Ascending aorta (tissue), 2 donors: Measurements from ENCODE around the gene SAMSN1. TPM values are rescaled to one million over a fixed set of nuclear protein-coding genes. Genes with fewer than 3 reads are reported as not detected.

Experiments used
- DNase-seq, 2 donors: peaks; one replicate each; pipeline ENCODE4 v3.0.0-alpha.2; 2019; ENCODE audit warnings: low spot score in 2 of 2
- H3K27ac ChIP-seq, 2 donors: fragments of 200-600 bp; sonication (generic); one replicate each; pipeline ENCODE4 v1.5.1; 2016 to 2017; ENCODE audit warnings: mild to moderate bottlenecking in 1 of 2
- H3K27me3 ChIP-seq: fragments of 200-600 bp; sonication (generic); one replicate; pipeline ENCODE4 v1.5.1; 2017
- H3K36me3 ChIP-seq, 2 donors: fragments of 200-600 bp; sonication (generic); one replicate each; pipeline ENCODE4 v1.5.1; 2016
- H3K4me1 ChIP-seq, 2 donors: fragments of 200-600 bp; sonication (generic); one replicate each; pipeline ENCODE4 v1.5.1; 2016 to 2017; ENCODE audit warnings: mild to moderate bottlenecking in 1 of 2
- H3K4me3 ChIP-seq, 2 donors: fragments of 200-600 bp; sonication (generic); one replicate each; pipeline ENCODE4 v1.5.1; 2016 to 2017; ENCODE audit warnings: mild to moderate bottlenecking in 1 of 2
- H3K9me3 ChIP-seq, 2 donors: fragments of 200-600 bp; sonication (generic); one replicate each; pipeline ENCODE4 v1.5.1; 2016
- CTCF ChIP-seq, 3 experiments: fragments of 200-600 bp in 2 of 3; fragments of 450-650 bp in 1 of 3; sonication (generic) in 2 of 3; IDR thresholded peaks; one replicate each; pipeline ENCODE4 v1.5.1; 2016 to 2019; ENCODE audit warnings: antibody characterized with exemption in 3 of 3, mild to moderate bottlenecking in 1 of 3, moderate library complexity in 1 of 3
- intact Hi-C: fragments of 100-400 bp; cut with DNase I; formaldehyde crosslinking; loops from one replicate; pipeline ENCODE4 v1.15.1; 2023
- total RNA-seq: library from RNA; depleted of rRNA; stranded (reverse); fragments of >200 nt; gene quantifications from one replicate; pipeline ENCODE4 v1.1.0, GENCODE V29; 2016

Gene SAMSN1
- total RNA-seq, 1 donor from 2014 or later = 6.1 TPM

GRCh38 chr21:14533499-14534428, 12.4 kb downstream of the SAMSN1 start:
- peak overlapping the region in 1 of 2 donors; percentile 5 for H3K27ac ChIP-seq
- intact Hi-C loops = no loop called here
- H3K36me3 ChIP-seq = no peaks in the 10 kb centered on the region
- no peak overlapping the region for H3K4me3 ChIP-seq
- DNase-seq = no peak
- H3K4me1 ChIP-seq = no peaks in the 10 kb centered on the region
- no peak for TF ChIP-seq CTCF (IDR thresholded peaks at IDR 0.05)
- H3K9me3 ChIP-seq = no peaks in the 10 kb centered on the region
- no peaks in the 10 kb centered on the region for H3K27me3 ChIP-seq

GRCh38 chr21:14531757-14532316, 14.3 kb downstream of the SAMSN1 start:
- DNase-seq = no peak
- TF ChIP-seq CTCF (IDR thresholded peaks at IDR 0.05) = no peak
- intact Hi-C loops = no loop called here

GRCh38 chr21:14530592-14530991, 15.5 kb downstream of the SAMSN1 start:
- no peak for DNase-seq
- intact Hi-C loops = no loop called here
- TF ChIP-seq CTCF (IDR thresholded peaks at IDR 0.05) = no peak

More at GRCh38 chr21:14531757-14532316, 14.3 kb downstream of the SAMSN1 start:
- H3K4me1 ChIP-seq = no peaks in the 10 kb centered on the region
- H3K36me3 ChIP-seq = no peaks in the 10 kb centered on the region
- H3K27ac ChIP-seq = no peak overlapping the region
- H3K27me3 ChIP-seq = no peaks in the 10 kb centered on the region
- no peaks in the 10 kb centered on the region for H3K9me3 ChIP-seq
- no peak overlapping the region for H3K4me3 ChIP-seq

GRCh38 chr21:14528815-14529214, 17.3 kb downstream of the SAMSN1 start:
- intact Hi-C loops = no loop called here
- H3K9me3 ChIP-seq = no peaks in the 10 kb centered on the region
- DNase-seq = no peak
- no peak overlapping the region for H3K27ac ChIP-seq
- no peak for TF ChIP-seq CTCF (IDR thresholded peaks at IDR 0.05)
- H3K36me3 ChIP-seq = no peaks in the 10 kb centered on the region
- H3K4me3 ChIP-seq = no peak overlapping the region
- no peaks in the 10 kb centered on the region for H3K27me3 ChIP-seq
- H3K4me1 ChIP-seq = no peaks in the 10 kb centered on the region

More at GRCh38 chr21:14530592-14530991, 15.5 kb downstream of the SAMSN1 start:
- Histone ChIP-seq H3K27me3 (no peaks in the 10 kb centered on the region), H3K36me3 (no peaks in the 10 kb centered on the region), H3K27ac (no peak overlapping the region), H3K9me3 (no peaks in the 10 kb centered on the region), H3K4me1 (no peaks in the 10 kb centered on the region), H3K4me3 (no peak overlapping the region)

- no peaks in the 10 kb centered on the region for H3K36me3 ChIP-seq
- H3K27me3 ChIP-seq = no peaks in the 10 kb centered on the region
- intact Hi-C loops = no loop called here
- TF ChIP-seq CTCF (IDR thresholded peaks at IDR 0.05) = no peak
- no peak for DNase-seq
- H3K4me1 ChIP-seq = no peaks in the 10 kb centered on the region
- no peak overlapping the region for H3K27ac ChIP-seq
- no peak overlapping the region for H3K4me3 ChIP-seq
- H3K9me3 ChIP-seq = no peaks in the 10 kb centered on the region
Observed at GRCh38 chr21:14527696-14528652, 18.1 kb downstream of the SAMSN1 start.
